MCF 10A (cell line): ENCODE measurements around the gene SATB1. TPM values are rescaled to one million over a fixed set of nuclear protein-coding genes. Genes with fewer than 3 reads are reported as not detected.

ENCODE experiments used
- BruUV-seq: library from RNA; stranded (reverse); fragments of 400-500 nt; replicated peaks from 2 replicates; lab custom pipeline; 2021; lab: Mats Ljungman, UMichigan
- CTCF ChIA-PET: fragments of 300-600 bp; sonication (Branson Sonifier 250); formaldehyde crosslinking; extraction: SDS; loops from one replicate; lab custom pipeline; 2021; ENCODE audit warnings: antibody characterized with exemption, inconsistent platforms; lab: Yijun Ruan, JAX
- POLR2A ChIA-PET: fragments of 300-600, 350-650 bp; sonication (Branson Sonifier 250); formaldehyde crosslinking; extraction: SDS; loops from one replicate; lab custom pipeline; 2020; ENCODE audit warnings: antibody characterized with exemption, inconsistent platforms; lab: Yijun Ruan, JAX
- DNase-seq: peaks from one replicate; pipeline ENCODE4 v3.0.0-alpha.2; 2018; ENCODE audit not compliant: unreplicated experiment
- H3K27ac Mint-ChIP-seq: one replicate; pipeline ENCODE4 v1.8.0; 2022; ENCODE audit warnings: mild to moderate bottlenecking, low read depth, mixed read lengths; ENCODE audit not compliant: unreplicated experiment
- H3K27me3 Mint-ChIP-seq: one replicate; pipeline ENCODE4 v1.8.0; 2022; ENCODE audit warnings: mixed read lengths; ENCODE audit not compliant: insufficient read depth, unreplicated experiment
- H3K36me3 Mint-ChIP-seq: one replicate; pipeline ENCODE4 v1.8.0; 2022; ENCODE audit warnings: mild to moderate bottlenecking, moderate library complexity, mixed read lengths; ENCODE audit not compliant: insufficient read depth, unreplicated experiment
- H3K4me1 Mint-ChIP-seq: one replicate; pipeline ENCODE4 v1.8.0; 2022; ENCODE audit warnings: mixed read lengths; ENCODE audit not compliant: insufficient read depth, unreplicated experiment
- H3K4me3 Mint-ChIP-seq: one replicate; pipeline ENCODE4 v1.8.0; 2022; ENCODE audit warnings: mild to moderate bottlenecking, moderate library complexity, mixed read lengths; ENCODE audit not compliant: unreplicated experiment
- H3K9me3 Mint-ChIP-seq: one replicate; pipeline ENCODE4 v1.8.0; 2022; ENCODE audit warnings: mixed read lengths; ENCODE audit not compliant: unreplicated experiment
- CTCF ChIP-seq: fragments of 200-600 bp; IDR thresholded peaks from one replicate; pipeline ENCODE4 v1.8.0; 2022; ENCODE audit warnings: antibody characterized with exemption, mild to moderate bottlenecking; ENCODE audit not compliant: unreplicated experiment
- intact Hi-C: fragments of 100-400 bp; cut with micrococcal nuclease; formaldehyde crosslinking; loops from 2 replicates; pipeline ENCODE4 v1.14.1; 2022
- total RNA-seq: library from RNA; stranded (reverse); gene quantifications from 2 replicates; pipeline ENCODE4 v1.2.3, GENCODE V29; 2022

SATB1 gene
- total RNA-seq, 1 experiment from 2014 or later: 0.23 TPM

- BruUV-seq: no TSS peak
- Mint-ChIP-seq H3K27ac (no peak overlapping the region), H3K36me3 (no peaks in the 10 kb centered on the region), H3K4me1 (no peaks in the 10 kb centered on the region), H3K4me3 (no peak overlapping the region), H3K9me3 (no peaks in the 10 kb centered on the region), H3K27me3 (peaks cover 84% of the 10 kb centered on the region)
- no peak for DNase-seq
- ChIA-PET CTCF (interaction anchor here (0.6 kb wide), 1 partner anchor 10 kb away, joined by 6 read pairs; no protein-coding TSS in a partner anchor), POLR2A (interaction anchor here (0.7 kb wide), 1 partner anchor 219 kb away, joined by 3 read pairs; no protein-coding TSS in a partner anchor)
- TF ChIP-seq CTCF: no peak
- intact Hi-C loops: no loop called here
These were observed 13.6 kb downstream of the SATB1 start for GRCh38 chr3:18411541-18411940.

- Mint-ChIP-seq H3K4me1 (no peaks in the 10 kb centered on the region), H3K4me3 (no peak overlapping the region), H3K36me3 (no peaks in the 10 kb centered on the region), H3K9me3 (no peaks in the 10 kb centered on the region), H3K27me3 (peaks cover 84% of the 10 kb centered on the region), H3K27ac (no peak overlapping the region)
- ChIA-PET CTCF (no interaction called here), POLR2A (no interaction called here)
- intact Hi-C loops: no loop called here
- no TSS peak for BruUV-seq
- no peak for DNase-seq
- TF ChIP-seq CTCF: no peak
These were observed 14.9 kb downstream of the SATB1 start for GRCh38 chr3:18410205-18410604.

GRCh38 chr3:18409266-18409665, 15.9 kb downstream of the SATB1 start:
- TF ChIP-seq CTCF: no peak
- ChIA-PET CTCF (interaction anchor here (0.6 kb wide), 1 partner anchor 20 kb away, joined by 3 read pairs; no protein-coding TSS in a partner anchor), POLR2A (no interaction called here)
- Mint-ChIP-seq H3K27ac (no peak overlapping the region), H3K36me3 (no peaks in the 10 kb centered on the region), H3K4me3 (no peak overlapping the region), H3K4me1 (no peaks in the 10 kb centered on the region), H3K9me3 (no peaks in the 10 kb centered on the region), H3K27me3 (peaks cover 86% of the 10 kb centered on the region)
- DNase-seq: no peak
- intact Hi-C loops: no loop called here
- BruUV-seq: no TSS peak

GRCh38 chr3:18405141-18405540, 20.0 kb downstream of the SATB1 start:
- no peaks in the 10 kb centered on the region for H3K9me3 Mint-ChIP-seq
- no TSS peak for BruUV-seq
- no peak overlapping the region for H3K4me3 Mint-ChIP-seq
- H3K4me1 Mint-ChIP-seq: no peaks in the 10 kb centered on the region
- no peak for DNase-seq
- H3K27me3 Mint-ChIP-seq: peaks cover 77% of the 10 kb centered on the region
- POLR2A ChIA-PET: no interaction called here
- no peak overlapping the region for H3K27ac Mint-ChIP-seq
- TF ChIP-seq CTCF: no peak
- no peaks in the 10 kb centered on the region for H3K36me3 Mint-ChIP-seq
- intact Hi-C loops: no loop called here
- CTCF ChIA-PET: interaction anchor here (0.6 kb wide), 1 partner anchor 243 kb away, joined by 4 read pairs; no protein-coding TSS in a partner anchor
